H1 (cell line): Measurements from ENCODE around the gene GPR61. TPM values are rescaled to one million over a fixed set of nuclear protein-coding genes. Genes with fewer than 3 reads are reported as not detected.

Source experiments
- CTCF ChIA-PET: fragments of 300-600 bp; sonication (Branson Sonifier 250); formaldehyde crosslinking; loops from one replicate; lab custom pipeline; 2021; ENCODE audit not compliant: partially characterized antibody; lab: Charles Lee
- POLR2A ChIA-PET: fragments of 300-600 bp; sonication (Branson Sonifier 250); formaldehyde crosslinking; loops from one replicate; lab custom pipeline; 2021; ENCODE audit warnings: inconsistent platforms; ENCODE audit not compliant: partially characterized antibody; lab: Charles Lee
- DNase-seq, 2 experiments: peaks; one replicate each; pipeline versions ENCODE4 v3.0.0 to v3.0.0-alpha.2; 2010 to 2022; ENCODE audit warnings: low spot score in 2 of 2, low read depth in 1 of 2, mixed read lengths in 1 of 2
- FAIRE-seq: peaks from 2 replicates; lab custom pipeline; 2011; peaks lifted over from hg19 to GRCh38; lab: Jason Lieb, UNC
- H2AFZ ChIP-seq: 2 replicates; pipeline ENCODE4 v1.8.1; 2012; ENCODE audit warnings: low read length, inconsistent platforms
- H2AK5ac ChIP-seq: 2 replicates; pipeline ENCODE4 v1.6.1; 2013; ENCODE audit warnings: low read depth, low read length
- H2BK120ac ChIP-seq: replicated peaks from 2 replicates; pipeline ENCODE3; 2013; ENCODE audit warnings: low read depth, low read length, inconsistent platforms
- H2BK12ac ChIP-seq: 2 replicates; pipeline ENCODE4 v1.6.1; 2013; ENCODE audit warnings: low read depth, low read length
- H2BK15ac ChIP-seq: 2 replicates; pipeline ENCODE4 v1.6.1; 2013; ENCODE audit warnings: low read length
- H2BK20ac ChIP-seq: 2 replicates; pipeline ENCODE4 v1.6.1; 2013; ENCODE audit warnings: low read length
- H2BK5ac ChIP-seq: 2 replicates; pipeline ENCODE4 v1.6.1; 2013; ENCODE audit warnings: low read depth, low read length
- H3K14ac ChIP-seq: 2 replicates; pipeline ENCODE4 v1.6.1; 2013; ENCODE audit warnings: inconsistent platforms; ENCODE audit not compliant: insufficient read length
- H3K18ac ChIP-seq: 2 replicates; pipeline ENCODE4 v1.6.1; 2013; ENCODE audit warnings: low read length; ENCODE audit errors: extremely low read depth
- H3K23ac ChIP-seq: 2 replicates; pipeline ENCODE4 v1.6.1; 2013; ENCODE audit warnings: inconsistent platforms; ENCODE audit not compliant: insufficient read length
- H3K23me2 ChIP-seq: 2 replicates; pipeline ENCODE4 v1.6.1; 2013; ENCODE audit warnings: low read depth, low read length
- H3K27ac ChIP-seq: 2 replicates; pipeline ENCODE4 v1.6.1; 2011; ENCODE audit warnings: low read depth, low read length, inconsistent platforms
- H3K27me3 ChIP-seq, 4 experiments: replicated peaks in 1 of 4; 1 replicate in 1 of 4; 2 replicates in 3 of 4; pipeline versions ENCODE4 v1.6.1 to v1.8.1; 2011 to 2013; ENCODE audit warnings: low read length in 3 of 4, mild to moderate bottlenecking in 3 of 4, inconsistent platforms in 2 of 4, mixed read lengths in 2 of 4, moderate library complexity in 1 of 4; ENCODE audit not compliant: control insufficient read depth in 3 of 4, insufficient read depth in 3 of 4; ENCODE audit errors: extremely low read depth in 1 of 4
- H3K36me3 ChIP-seq, 4 experiments: 2 replicates each; pipeline versions ENCODE4 v1.6.1 to v1.8.1; 2011 to 2013; ENCODE audit warnings: mild to moderate bottlenecking in 4 of 4, low read length in 3 of 4, moderate library complexity in 2 of 4, control low read depth in 1 of 4, inconsistent platforms in 1 of 4; ENCODE audit not compliant: insufficient read depth in 4 of 4, control insufficient read depth in 2 of 4
- H3K4ac ChIP-seq: replicated peaks from 2 replicates; pipeline ENCODE3; 2013; ENCODE audit warnings: low read length, low read depth, mixed read lengths, inconsistent platforms; ENCODE audit not compliant: insufficient read length
- H3K4me1 ChIP-seq, 4 experiments: replicated peaks in 1 of 4; 1 replicate in 1 of 4; 2 replicates in 3 of 4; pipeline versions ENCODE4 v1.6.1 to v1.8.1; 2011 to 2013; ENCODE audit warnings: low read length in 3 of 4, inconsistent platforms in 2 of 4, mixed read lengths in 1 of 4; ENCODE audit not compliant: insufficient read depth in 4 of 4, control insufficient read depth in 3 of 4
- H3K4me2 ChIP-seq, 2 experiments: 2 replicates each; pipeline versions ENCODE4 v1.6.1 to v1.8.1; 2011 to 2013; ENCODE audit warnings: low read depth in 2 of 2, low read length in 2 of 2, control low read depth in 1 of 2, inconsistent platforms in 1 of 2, mild to moderate bottlenecking in 1 of 2; ENCODE audit not compliant: insufficient read depth in 1 of 2
- H3K4me3 ChIP-seq, 4 experiments: fragments of 200-600, 300-600 bp in 1 of 4; sonication (generic), shearing (Covaris generic), sonication (Bioruptor Twin) in 1 of 4; 2 replicates each; pipeline versions ENCODE4 v1.5.1 to v1.8.1; 2011 to 2016; ENCODE audit warnings: low read length in 4 of 4, low read depth in 3 of 4, control low read depth in 2 of 4, inconsistent platforms in 2 of 4, mild to moderate bottlenecking in 2 of 4, mixed read lengths in 1 of 4, moderate library complexity in 1 of 4; ENCODE audit not compliant: insufficient read depth in 2 of 4; ENCODE audit errors: extremely low read depth in 1 of 4
- H3K56ac ChIP-seq: replicated peaks from 2 replicates; pipeline ENCODE3; 2013; ENCODE audit warnings: low read depth, mild to moderate bottlenecking, mixed read lengths, low read length, inconsistent platforms; ENCODE audit not compliant: insufficient read length
- H3K79me1 ChIP-seq: 2 replicates; pipeline ENCODE4 v1.6.1; 2013; ENCODE audit warnings: low read depth, low read length, control low read depth
- H3K79me2 ChIP-seq, 2 experiments: 2 replicates each; pipeline versions ENCODE4 v1.6.1 to v1.8.1; 2012 to 2013; ENCODE audit warnings: low read length in 2 of 2, mild to moderate bottlenecking in 2 of 2, inconsistent platforms in 1 of 2; ENCODE audit not compliant: insufficient read depth in 2 of 2, control insufficient read depth in 1 of 2
- H3K9ac ChIP-seq, 4 experiments: replicated peaks in 1 of 4; 1 replicate in 1 of 4; 2 replicates in 3 of 4; pipeline versions ENCODE4 v1.6.1 to v1.8.1; 2011 to 2013; ENCODE audit warnings: low read depth in 3 of 4, low read length in 3 of 4, control low read depth in 2 of 4, mild to moderate bottlenecking in 2 of 4, moderate library complexity in 2 of 4, inconsistent platforms in 1 of 4; ENCODE audit errors: extremely low read depth in 1 of 4
- H3K9me3 ChIP-seq, 2 experiments: 2 replicates each; pipeline versions ENCODE4 v1.6.1 to v1.8.1; 2012 to 2013; ENCODE audit warnings: mild to moderate bottlenecking in 2 of 2, moderate library complexity in 2 of 2, control low read depth in 1 of 2, inconsistent platforms in 1 of 2, low read depth in 1 of 2, low read length in 1 of 2, mixed read lengths in 1 of 2; ENCODE audit not compliant: insufficient read depth in 2 of 2
- H4K20me1 ChIP-seq, 2 experiments: replicated peaks in 1 of 2; 2 replicates each; pipeline versions ENCODE3 to v1.8.1; 2011 to 2013; ENCODE audit warnings: inconsistent platforms in 2 of 2, low read length in 2 of 2, mild to moderate bottlenecking in 1 of 2; ENCODE audit not compliant: insufficient read depth in 2 of 2, control insufficient read depth in 1 of 2
- H4K5ac ChIP-seq: 2 replicates; pipeline ENCODE4 v1.6.1; 2013; ENCODE audit warnings: low read length, low read depth, mixed read lengths, inconsistent platforms; ENCODE audit not compliant: insufficient read length
- H4K8ac ChIP-seq: 2 replicates; pipeline ENCODE4 v1.8.0; 2013; ENCODE audit warnings: mild to moderate bottlenecking, moderate library complexity, low read length, inconsistent platforms; ENCODE audit not compliant: insufficient read depth; ENCODE audit errors: extremely low read depth
- H4K91ac ChIP-seq: replicated peaks from 2 replicates; pipeline ENCODE3; 2013; ENCODE audit warnings: low read length, mixed read lengths, inconsistent platforms; ENCODE audit not compliant: insufficient read length
- ATF3 ChIP-seq: IDR thresholded peaks from 2 replicates; pipeline ENCODE4 v1.6.1; 2011; ENCODE audit warnings: low read depth, mild to moderate bottlenecking, low read length; ENCODE audit not compliant: insufficient read depth
- BACH1 ChIP-seq: IDR thresholded peaks from 2 replicates; pipeline ENCODE4 v1.6.1; 2012; ENCODE audit warnings: low read length, improper control_type of control experiment
- BCL11A ChIP-seq, 2 experiments: IDR thresholded peaks; one replicate each; pipeline ENCODE4 v1.6.1; 2011; ENCODE audit warnings: low read depth in 2 of 2, low read length in 2 of 2, mild to moderate bottlenecking in 2 of 2
- CBX8 ChIP-seq: fragments of 300-800, 300-1000 bp; sonication (generic); IDR thresholded peaks from 2 replicates; pipeline ENCODE4 v1.7.1; 2016; ENCODE audit warnings: low read depth, low read length, borderline replicate concordance
- HDAC6 ChIP-seq: IDR thresholded peaks from one replicate; pipeline ENCODE4 v1.7.1; 2012; ENCODE audit warnings: low read depth, mild to moderate bottlenecking, inconsistent platforms, low read length, moderate library complexity
- KDM4A ChIP-seq: IDR thresholded peaks from one replicate; pipeline ENCODE4 v1.7.1; 2012; ENCODE audit warnings: low read depth, mild to moderate bottlenecking, moderate library complexity, low read length, inconsistent platforms; ENCODE audit not compliant: severe bottlenecking
- RNF2 ChIP-seq: fragments of 200-900, 300-1000 bp; sonication (generic); IDR thresholded peaks from 2 replicates; pipeline ENCODE4 v1.7.1; 2016; ENCODE audit warnings: borderline replicate concordance, low read depth, mild to moderate bottlenecking, antibody characterized with exemption, low read length; ENCODE audit not compliant: poor library complexity, severe bottlenecking; ENCODE audit errors: missing control alignments
- RXRA ChIP-seq: IDR thresholded peaks from 2 replicates; pipeline ENCODE4 v1.6.1; 2011; ENCODE audit warnings: low read depth, mild to moderate bottlenecking, low read length, moderate library complexity; ENCODE audit not compliant: insufficient read depth
- TAF1 ChIP-seq: IDR thresholded peaks from 2 replicates; pipeline ENCODE4 v1.6.1; 2011; ENCODE audit warnings: mild to moderate bottlenecking, low read depth, low read length
- TBP ChIP-seq: IDR thresholded peaks from 2 replicates; pipeline ENCODE4 v1.6.1; 2011; ENCODE audit warnings: low read depth, low read length, improper control_type of control experiment
- WGBS, 2 experiments: shearing (Covaris generic) in 1 of 2; methylation state at CpG; one replicate each; pipeline versions ENCODE4 v1.1.6 to v1.1.7; 2013 to 2015; ENCODE audit warnings: low lambda C conversion rate in 2 of 2, mixed read lengths in 2 of 2, inconsistent platforms in 1 of 2, low coverage in 1 of 2, missing lambda C conversion rate in 1 of 2; ENCODE audit not compliant: insufficient replicate concordance in 2 of 2, insufficient coverage in 1 of 2, insufficient read length in 1 of 2; ENCODE audit errors: extremely low coverage in 1 of 2, missing lambda C conversion rate in 1 of 2; 5-methylcytosine and 5-hydroxymethylcytosine counted together
- polyA plus RNA-seq, 7 experiments: library from polyadenylated mRNA; depleted of rRNA in 3 of 7; stranded (reverse) in 5 of 7; unstranded in 2 of 7; fragments of >200 nt in 5 of 7; fragments of 200-250 nt in 2 of 7; gene quantifications; 1 replicate in 5 of 7; 2 replicates in 1 of 7; 4 replicates in 1 of 7; pipeline versions ENCODE4 v1.2.1 to v1.2.3, GENCODE V29; 2011 to 2013; ENCODE audit warnings: missing spikeins in 2 of 7, mixed read lengths in 2 of 7
- total RNA-seq: library from RNA; stranded (reverse); fragmentation: NEBNext Ultra II Directional; extraction: Animal tissue kit (Norgen Biotek cat#: 25700); gene quantifications from 2 replicates; pipeline ENCODE4 v1.2.1, GENCODE V29; 2021
- TF ChIP-seq, protein P1 (sequence below): IDR thresholded peaks from 2 replicates; pipeline ENCODE4 v1.6.1; 2012; ENCODE audit warnings: inconsistent platforms

The GPR61 gene
- total and polyA plus RNA-seq, 2 of the 8 experiments (the other 6 are each of a cell fraction or from before 2014, with no cell fraction given), result 0.41 to 0.53 TPM

- CTCF ChIA-PET, result interaction anchor here (0.7 to 1.4 kb wide), 2 partner anchors 34 to 57 kb away, joined by 3 read pairs; no protein-coding TSS in a partner anchor
- no peaks in the 10 kb centered on the region for H3K79me2 ChIP-seq
- H2AFZ ChIP-seq, result no peak overlapping the region
- no peak overlapping the region for H2BK20ac ChIP-seq
- H3K4me2 ChIP-seq, result no peak overlapping the region
- H4K20me1 ChIP-seq, result no peaks in the 10 kb centered on the region
- H3K9ac ChIP-seq, result no peak overlapping the region
- peaks cover 3 to 55% (median 24%) of the 10 kb centered on the region in 4 experiments for H3K36me3 ChIP-seq
- no peak overlapping the region for H4K5ac ChIP-seq
- no peak overlapping the region for H2BK15ac ChIP-seq
- H3K23me2 ChIP-seq, result no peaks in the 10 kb centered on the region
- no peak overlapping the region for H2BK5ac ChIP-seq
- no peak overlapping the region for H4K8ac ChIP-seq
- no peak overlapping the region for H4K91ac ChIP-seq
- no peak overlapping the region for H3K23ac ChIP-seq
- no peak overlapping the region for H3K18ac ChIP-seq
- no peak overlapping the region for H2AK5ac ChIP-seq
- no peak overlapping the region for H3K27ac ChIP-seq
- no peak overlapping the region for H3K4me3 ChIP-seq
- no peaks in the 10 kb centered on the region for H3K9me3 ChIP-seq
- H3K56ac ChIP-seq, result no peak overlapping the region
- H3K4ac ChIP-seq, result no peak overlapping the region
- no peak overlapping the region for H3K14ac ChIP-seq
- H3K4me1 ChIP-seq, result no peaks in the 10 kb centered on the region
- WGBS, 2 experiments, result 94% methylated on average over 2 of the region's 2 CpGs; no CpG with 5 or more reads in 1 of the 2 experiments
- POLR2A ChIA-PET, result no interaction called here
- H3K27me3 ChIP-seq, result no peaks in the 10 kb centered on the region
- DNase-seq (no peak), FAIRE-seq (no peak)
- H3K79me1 ChIP-seq, result no peaks in the 10 kb centered on the region
- H2BK120ac ChIP-seq, result no peak overlapping the region
- H2BK12ac ChIP-seq, result no peak overlapping the region
- no peak for TF ChIP-seq HDAC6
- no peak for TF ChIP-seq ATF3
- TF ChIP-seq CBX8, result no peak
- no peak for TF ChIP-seq RXRA
- no peak for TF ChIP-seq BACH1
- no peak for TF ChIP-seq RNF2
- TF ChIP-seq, protein P1, sequence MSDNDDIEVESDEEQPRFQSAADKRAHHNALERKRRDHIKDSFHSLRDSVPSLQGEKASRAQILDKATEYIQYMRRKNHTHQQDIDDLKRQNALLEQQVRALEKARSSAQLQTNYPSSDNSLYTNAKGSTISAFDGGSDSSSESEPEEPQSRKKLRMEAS, result no peak
- TF ChIP-seq KDM4A, result no peak
- TF ChIP-seq BCL11A (IDR thresholded peaks at IDR 0.05; ENCODE audit: low read depth in 2 of 2, low read length in 2 of 2), result no peak
- no peak for TF ChIP-seq TAF1
- no peak for TF ChIP-seq TBP
These were observed 42.3 kb downstream of the GPR61 start for GRCh38 chr1:109582021-109582420.
